AG04450 (cell line): ENCODE data around the gene SIGLEC1. TPM values are rescaled to one million over a fixed set of nuclear protein-coding genes. Genes with fewer than 3 reads are reported as not detected.

Experiments used
- CTCF ChIA-PET: fragments of 300-600, 350-600 bp; formaldehyde crosslinking; extraction: SDS; loops from one replicate; lab custom pipeline; 2022; ENCODE audit warnings: antibody characterized with exemption, inconsistent platforms; lab: Charles Lee
- POLR2A ChIA-PET: fragments of 350-600 bp; formaldehyde crosslinking; extraction: SDS; loops from one replicate; lab custom pipeline; 2021; ENCODE audit warnings: antibody characterized with exemption, inconsistent platforms; lab: Yijun Ruan, JAX
- DNase-seq: peaks from one replicate; pipeline ENCODE4 v3.0.0-alpha.2; 2011; ENCODE audit warnings: low read depth, low spot score
- H3K27ac ChIP-seq: one replicate; pipeline ENCODE4 v1.5.1; 2012; ENCODE audit warnings: low read depth, low read length, control low read depth
- H3K27me3 ChIP-seq: one replicate; pipeline ENCODE4 v1.6.0; 2012; ENCODE audit warnings: low read length; ENCODE audit not compliant: control insufficient read depth, insufficient read depth
- H3K4me3 ChIP-seq: 2 replicates; pipeline ENCODE4 v1.5.1; 2011; ENCODE audit warnings: mild to moderate bottlenecking, low read depth, low read length, control low read depth
- H3K9me3 ChIP-seq: 2 replicates; pipeline ENCODE4 v1.5.1; 2012; ENCODE audit warnings: low read length; ENCODE audit not compliant: control insufficient read depth, insufficient read depth
- CTCF ChIP-seq: IDR thresholded peaks from 2 replicates; pipeline ENCODE4 v1.5.1; 2011; ENCODE audit warnings: low read depth, low read length, control low read depth, inconsistent platforms
- polyA plus RNA-seq: library from polyadenylated mRNA; depleted of rRNA; stranded (reverse); fragments of >200 nt; gene quantifications from 2 replicates; pipeline ENCODE4 v1.2.3, GENCODE V29; 2011

Gene SIGLEC1
- polyA plus RNA-seq, 1 experiment = not detected

DNA sequence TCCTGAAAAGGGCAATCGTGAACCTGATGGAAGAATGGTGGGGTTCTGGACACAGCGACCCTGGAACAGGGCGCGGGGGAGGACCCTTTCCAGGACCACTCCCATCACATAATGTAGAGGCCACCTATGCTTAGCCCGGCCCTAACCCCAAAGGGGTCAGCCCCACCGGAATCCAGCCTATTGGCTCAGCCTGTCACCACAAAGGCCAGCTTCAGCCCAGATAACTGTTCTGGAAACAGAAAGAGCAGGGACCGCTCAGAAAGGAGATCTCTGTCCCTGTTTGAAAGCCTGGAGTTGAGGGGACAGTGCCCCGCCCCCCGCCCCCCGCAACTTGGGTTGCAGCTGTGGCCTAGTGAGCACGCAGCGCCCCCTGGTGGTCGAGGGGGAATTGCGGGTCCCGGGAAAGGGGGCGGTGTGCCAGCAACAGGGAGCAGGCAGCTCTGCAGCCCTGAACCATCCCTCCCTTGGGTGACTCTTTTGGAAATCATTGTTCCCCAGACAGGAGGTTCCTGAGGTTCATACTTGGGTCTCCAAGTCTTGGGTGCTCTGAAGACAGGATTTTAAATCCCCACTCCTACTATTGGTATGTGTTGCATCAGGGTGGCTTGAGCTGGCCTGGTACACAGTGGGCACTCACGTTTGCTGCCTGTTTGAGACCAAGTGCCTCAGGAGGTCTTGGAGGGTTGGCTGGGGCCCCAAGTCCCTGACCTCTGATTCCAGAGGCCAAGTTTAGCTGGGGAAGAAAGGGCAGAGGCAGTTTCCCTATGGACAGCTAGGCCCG, 1.5 kb downstream of the SIGLEC1 start:
- Histone ChIP-seq H3K4me3 (no peak overlapping the region), H3K27ac (no peak overlapping the region), H3K27me3 (peaks cover 13% of the 10 kb centered on the region), H3K9me3 (no peaks in the 10 kb centered on the region; the same call in 1 of the 2 replicates)
- POLR2A ChIA-PET = interaction anchor here (0.6 to 1.5 kb wide), 5 partner anchors 30 to 67 kb away, joined by 3 to 4 read pairs (median 3); partner anchors contain the start of gene ADAM33
- CTCF ChIA-PET = interaction anchor here (0.6 to 2.7 kb wide), 31 partner anchors 8 to 279 kb away, joined by 3 to 110 read pairs (median 4); partner anchors contain the start of genes ADAM33, AP5S1, CENPB and HSPA12B
- peak; percentile 93 for TF ChIP-seq CTCF
- DNase-seq = no peak

DNA sequence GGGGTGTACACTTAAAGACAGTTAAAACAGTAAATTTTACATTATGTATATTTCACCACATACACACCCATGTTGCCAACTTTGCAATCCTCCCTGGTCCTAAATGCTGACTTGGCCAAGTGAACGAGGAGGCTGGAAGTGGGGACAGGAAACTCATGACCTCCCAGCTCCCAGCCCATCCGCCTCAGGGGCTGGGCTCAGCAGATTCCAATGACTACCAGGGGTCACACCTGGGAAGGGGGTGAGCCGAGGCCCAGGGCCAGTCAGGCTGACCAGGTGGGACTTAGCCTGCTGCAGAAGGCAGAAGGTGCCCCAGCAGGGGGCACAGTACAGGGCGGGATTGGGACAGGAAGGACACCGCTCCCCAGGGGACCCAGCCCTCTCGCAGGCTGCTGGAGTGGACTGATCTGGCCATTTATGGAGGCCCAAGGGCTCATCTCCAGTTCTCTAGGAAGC, 2.4 kb downstream of the SIGLEC1 start:
- Histone ChIP-seq H3K9me3 (no peaks in the 10 kb centered on the region; the same call in 1 of the 2 replicates), H3K27me3 (peaks cover 17% of the 10 kb centered on the region), H3K4me3 (no peak overlapping the region), H3K27ac (no peak overlapping the region)
- CTCF ChIA-PET = interaction anchor here (0.6 to 2.7 kb wide), 21 partner anchors 9 to 280 kb away, joined by 3 to 110 read pairs (median 8); partner anchors contain the start of genes ADAM33, AP5S1 and HSPA12B
- POLR2A ChIA-PET = interaction anchor here (0.6 to 1.5 kb wide), 2 partner anchors 33 to 68 kb away, joined by 3 to 4 read pairs; no protein-coding TSS in a partner anchor
- no peak for DNase-seq
- no peak for TF ChIP-seq CTCF

- no peak for DNase-seq
- peaks cover 21% of the 10 kb centered on the region for H3K27me3 ChIP-seq
- no peak overlapping the region for H3K27ac ChIP-seq
- ChIA-PET POLR2A (interaction anchor here (0.5 kb wide), 1 partner anchor 83 kb away, joined by 5 read pairs; no protein-coding TSS in a partner anchor), CTCF (interaction anchor here (0.9 to 2.5 kb wide), 5 partner anchors 9 to 145 kb away, joined by 4 to 10 read pairs (median 6); no protein-coding TSS in a partner anchor)
- TF ChIP-seq CTCF = no peak
- no peak overlapping the region for H3K4me3 ChIP-seq
- H3K9me3 ChIP-seq = no peaks in the 10 kb centered on the region; the same call in 1 of the 2 replicates
These were observed 4.9 kb downstream of the SIGLEC1 start for GRCh38 chr20:3707508-3707899.

GRCh38 chr20:3706774-3707507, 5.5 kb downstream of the SIGLEC1 start:
- POLR2A ChIA-PET = interaction anchor here (0.5 kb wide), 1 partner anchor 84 kb away, joined by 5 read pairs; no protein-coding TSS in a partner anchor
- no peak for DNase-seq
- CTCF ChIA-PET = interaction anchor here (0.9 to 2.5 kb wide), 5 partner anchors 9 to 144 kb away, joined by 4 to 10 read pairs (median 6); no protein-coding TSS in a partner anchor
- no peaks in the 10 kb centered on the region; the same call in 1 of the 2 replicates for H3K9me3 ChIP-seq
- H3K27ac ChIP-seq = no peak overlapping the region
- no peak overlapping the region for H3K4me3 ChIP-seq
- TF ChIP-seq CTCF = no peak
- peaks cover 21% of the 10 kb centered on the region for H3K27me3 ChIP-seq
